Psoas muscle (tissue), 8 donors: ENCODE data around the gene EPHB2. TPM values are rescaled to one million over a fixed set of nuclear protein-coding genes. Genes with fewer than 3 reads are reported as not detected.

Source experiments
- ATAC-seq, 4 donors: fragments of 200-7000 bp; cut with Tn5 transposase; one replicate each; pipeline ENCODE4 v1.9.1; 2020; ENCODE audit warnings: moderate library complexity in 3 of 4, mild to moderate bottlenecking in 2 of 4
- DNase-seq, 2 donors: peaks; one replicate each; pipeline ENCODE4 v3.0.0-alpha.2; 2020
- H3K27ac ChIP-seq: fragments of 200-600 bp; one replicate; pipeline ENCODE4 v1.8.0; 2022
- H3K27me3 ChIP-seq, 3 donors: fragments of 200-600 bp in 1 of 3; one replicate each; pipeline versions ENCODE4 v1.6.1 to v1.8.0; 2013 to 2022; ENCODE audit warnings: low read length in 2 of 3, mild to moderate bottlenecking in 2 of 3, moderate library complexity in 1 of 3; ENCODE audit not compliant: insufficient read depth in 3 of 3
- H3K36me3 ChIP-seq, 2 donors: fragments of 200-600 bp in 1 of 2; one replicate each; pipeline versions ENCODE4 v1.6.1 to v1.8.0; 2013 to 2022; ENCODE audit warnings: low read depth in 1 of 2, mild to moderate bottlenecking in 1 of 2, moderate library complexity in 1 of 2; ENCODE audit not compliant: insufficient read depth in 1 of 2
- H3K4me1 ChIP-seq: fragments of 200-600 bp; one replicate; pipeline ENCODE4 v1.8.0; 2022
- H3K4me3 ChIP-seq: fragments of 200-600 bp; one replicate; pipeline ENCODE4 v1.8.0; 2022; ENCODE audit warnings: mild to moderate bottlenecking
- H3K9me3 ChIP-seq: fragments of 200-600 bp; one replicate; pipeline ENCODE4 v1.8.0; 2022
- CTCF ChIP-seq: fragments of 200-600 bp; IDR thresholded peaks from one replicate; pipeline ENCODE4 v1.8.0; 2022; ENCODE audit warnings: antibody characterized with exemption
- WGBS, 3 donors: extraction: QIAGEN DNeasy Blood & Tissue Kit; methylation state at CpG; one replicate each; pipeline versions ENCODE4 v1.1.6 to v1.1.7; 2013; 5-methylcytosine and 5-hydroxymethylcytosine counted together
- intact Hi-C, 2 donors: fragments of 100-400 bp; cut with DNase I; formaldehyde crosslinking; loops; one replicate each; pipeline versions ENCODE4 v1.11.0 to v1.14.2; 2022
- polyA plus RNA-seq, 3 donors: library from polyadenylated mRNA; stranded (reverse); fragments of 200-250 nt; gene quantifications; one replicate each; pipeline ENCODE4 v1.2.3, GENCODE V29; 2013
- total RNA-seq, 4 donors: library from RNA; stranded (reverse); fragmentation: NEBNext Ultra II Directional in 2 of 4; extraction: Animal tissue kit (Norgen Biotek cat#: 25700) in 2 of 4; gene quantifications; one replicate each; pipeline versions ENCODE4 v1.2.1 to v1.2.4, GENCODE V29; 2021 to 2023
- donor health status: healthy with polysubstance abuse.
- donor health status: DM: no; HTN: no; CAD: no; lungs with moderate emphysema.
- donor health status: Bipolar disorder and iron deficiency.
- donor health status: healthy.
- donor health status: DM: yes; HTN: yes; CAD: no.
- donor health status: DM: no; HTN: no; CAD: no.
- donor health status: DM: no; HTN: no; CAD: no.
- donor health status: DM: yes; HTN: yes; CAD: no.

The EPHB2 gene
- total and polyA plus RNA-seq, 7 donors, result 0.06 to 2.1 (median 0.48) TPM; not detected in 1

- no peak for TF ChIP-seq CTCF
- intact Hi-C loops, result no loop called here
These were observed 79.8 kb downstream of the EPHB2 start for GRCh38 chr1:22790232-22791008.

GRCh38 chr1:22791831-22792347 lies 81.2 kb downstream of the EPHB2 start:
- ATAC-seq (no peak), DNase-seq (no peak)
- intact Hi-C loops, result no loop called here
- WGBS, 3 donors, result 61 to 73% (median 65%) methylated on average over 6 of the region's 6 CpGs
- H3K36me3 ChIP-seq, result no peaks in the 10 kb centered on the region
- H3K27ac ChIP-seq, result no peak overlapping the region
- no peak overlapping the region for H3K4me3 ChIP-seq
- TF ChIP-seq CTCF, result no peak
- H3K9me3 ChIP-seq, result no peaks in the 10 kb centered on the region
- no peaks in the 10 kb centered on the region for H3K27me3 ChIP-seq
- H3K4me1 ChIP-seq, result no peaks in the 10 kb centered on the region

More at GRCh38 chr1:22790232-22791008, 79.8 kb downstream of the EPHB2 start:
- ATAC-seq, result no peak
- 50 to 52% (median 51%) methylated on average over 13 of the region's 13 CpGs for WGBS, 3 donors
- no peaks in the 10 kb centered on the region for H3K9me3 ChIP-seq
- no peak overlapping the region for H3K27ac ChIP-seq
- no peaks in the 10 kb centered on the region for H3K27me3 ChIP-seq
- no peaks in the 10 kb centered on the region for H3K4me1 ChIP-seq
- no peaks in the 10 kb centered on the region for H3K36me3 ChIP-seq
- no peak overlapping the region for H3K4me3 ChIP-seq
- no peak for DNase-seq

- intact Hi-C loops, result no loop called here
- TF ChIP-seq CTCF, result no peak
- DNase-seq, result no peak
- WGBS, 3 donors, result 70 to 84% (median 76%) methylated on average over 6 of the region's 6 CpGs
- ATAC-seq, result no peak
- Histone ChIP-seq H3K4me1 (no peaks in the 10 kb centered on the region), H3K9me3 (no peaks in the 10 kb centered on the region), H3K27me3 (no peaks in the 10 kb centered on the region), H3K4me3 (no peak overlapping the region), H3K36me3 (no peaks in the 10 kb centered on the region), H3K27ac (no peak overlapping the region)
These were observed 81.9 kb downstream of the EPHB2 start for GRCh38 chr1:22792396-22793160.

- intact Hi-C loops, result no loop called here
- Histone ChIP-seq H3K9me3 (no peaks in the 10 kb centered on the region), H3K27ac (no peak overlapping the region), H3K4me3 (no peak overlapping the region), H3K27me3 (no peaks in the 10 kb centered on the region), H3K4me1 (no peaks in the 10 kb centered on the region), H3K36me3 (no peaks in the 10 kb centered on the region)
- TF ChIP-seq CTCF, result no peak
- WGBS, 3 donors, result 93 to 98% (median 97%) methylated on average over 3 of the region's 3 CpGs
- DNase-seq (no peak), ATAC-seq (no peak)
These were observed 83.0 kb downstream of the EPHB2 start for GRCh38 chr1:22793647-22794046.
